Neural progenitor cell (in vitro differentiated cells): ENCODE measurements around the gene ZNF772. TPM values are rescaled to one million over a fixed set of nuclear protein-coding genes. Genes with fewer than 3 reads are reported as not detected.
"Not testable (repeated sequence)": the region's sequence is repeated elsewhere in the genome, so short reads cannot be mapped to it uniquely, and the experiment has no call there.

ENCODE experiments used
- DNase-seq: peaks from one replicate; pipeline ENCODE4 v3.0.0-alpha.2; 2016; ENCODE audit warnings: low spot score
- H2AFZ ChIP-seq: fragments of 200-600 bp; sonication (generic); replicated peaks from 2 replicates; pipeline ENCODE4 v1.6.1; 2016; ENCODE audit warnings: antibody characterized with exemption
- H3F3A ChIP-seq: fragments of 200-600 bp; sonication (generic); 2 replicates; pipeline ENCODE4 v1.6.1; 2016; ENCODE audit warnings: antibody characterized with exemption, low read depth
- H3K27ac ChIP-seq: fragments of 200-600 bp; sonication (generic); 2 replicates; pipeline ENCODE4 v1.5.1; 2016; ENCODE audit warnings: mild to moderate bottlenecking
- H3K27me3 ChIP-seq: fragments of 200-600 bp; sonication (generic); 2 replicates; pipeline ENCODE4 v1.6.1; 2016; ENCODE audit warnings: mild to moderate bottlenecking, moderate library complexity
- H3K36me3 ChIP-seq: fragments of 200-600 bp; sonication (generic); 2 replicates; pipeline ENCODE4 v1.5.1; 2016
- H3K4me1 ChIP-seq: fragments of 200-600 bp; sonication (generic); 2 replicates; pipeline ENCODE4 v1.6.1; 2016; ENCODE audit warnings: mixed run types
- H3K4me2 ChIP-seq: fragments of 200-600 bp; sonication (generic); 2 replicates; pipeline ENCODE4 v1.6.1; 2016
- H3K4me3 ChIP-seq: fragments of 200-600 bp; sonication (generic); 2 replicates; pipeline ENCODE4 v1.5.1; 2016
- H3K79me2 ChIP-seq: fragments of 200-600 bp; sonication (generic); 2 replicates; pipeline ENCODE4 v1.6.1; 2016; ENCODE audit warnings: low read depth
- H3K9ac ChIP-seq: fragments of 200-600 bp; sonication (generic); 2 replicates; pipeline ENCODE4 v1.6.1; 2016
- H3K9me3 ChIP-seq: fragments of 200-600 bp; sonication (generic); 2 replicates; pipeline ENCODE4 v1.5.1; 2016; ENCODE audit warnings: low read depth
- H4K20me1 ChIP-seq: fragments of 200-600 bp; sonication (generic); 2 replicates; pipeline ENCODE4 v1.6.1; 2016; ENCODE audit warnings: low read depth
- H3K27ac Mint-ChIP-seq: 3 replicates; pipeline ENCODE4 v1.8.0; 2021; ENCODE audit warnings: mixed read lengths
- H3K27me3 Mint-ChIP-seq: 2 replicates; pipeline ENCODE4 v1.8.0; 2022; ENCODE audit warnings: low read depth, mild to moderate bottlenecking, inconsistent platforms, moderate library complexity, mixed read lengths; ENCODE audit not compliant: insufficient read depth
- H3K36me3 Mint-ChIP-seq: 3 replicates; pipeline ENCODE4 v1.8.0; 2021; ENCODE audit warnings: mixed read lengths
- H3K4me1 Mint-ChIP-seq: 3 replicates; pipeline ENCODE4 v1.8.0; 2021; ENCODE audit warnings: mixed read lengths
- H3K4me3 Mint-ChIP-seq: 3 replicates; pipeline ENCODE4 v1.8.0; 2021; ENCODE audit warnings: mild to moderate bottlenecking, moderate library complexity, mixed read lengths
- H3K9me3 Mint-ChIP-seq: 3 replicates; pipeline ENCODE4 v1.8.0; 2020; ENCODE audit warnings: mixed read lengths
- EZH2 ChIP-seq: fragments of 200-600 bp; sonication (generic); IDR thresholded peaks from 2 replicates; pipeline ENCODE4 v1.6.1; 2017; ENCODE audit warnings: antibody characterized with exemption, mild to moderate bottlenecking, moderate library complexity
- EZH2phosphoT487 ChIP-seq: fragments of 200-600 bp; sonication (generic); IDR thresholded peaks from 2 replicates; pipeline ENCODE4 v1.6.1; 2017; ENCODE audit warnings: antibody characterized with exemption
- total RNA-seq: library from RNA; depleted of rRNA; stranded (reverse); fragments of >200 nt; gene quantifications from 2 replicates; pipeline ENCODE4 v1.2.3, GENCODE V29; 2015; ENCODE audit warnings: low replicate concordance
- TF ChIP-seq, protein P1 (sequence below): fragments of 200-600 bp; sonication (generic); IDR thresholded peaks from 2 replicates; pipeline ENCODE4 v1.5.1; 2017; ENCODE audit warnings: antibody characterized with exemption, mild to moderate bottlenecking

The ZNF772 gene
- total RNA-seq, 1 donor from 2014 or later: 34.5 TPM

DNA sequence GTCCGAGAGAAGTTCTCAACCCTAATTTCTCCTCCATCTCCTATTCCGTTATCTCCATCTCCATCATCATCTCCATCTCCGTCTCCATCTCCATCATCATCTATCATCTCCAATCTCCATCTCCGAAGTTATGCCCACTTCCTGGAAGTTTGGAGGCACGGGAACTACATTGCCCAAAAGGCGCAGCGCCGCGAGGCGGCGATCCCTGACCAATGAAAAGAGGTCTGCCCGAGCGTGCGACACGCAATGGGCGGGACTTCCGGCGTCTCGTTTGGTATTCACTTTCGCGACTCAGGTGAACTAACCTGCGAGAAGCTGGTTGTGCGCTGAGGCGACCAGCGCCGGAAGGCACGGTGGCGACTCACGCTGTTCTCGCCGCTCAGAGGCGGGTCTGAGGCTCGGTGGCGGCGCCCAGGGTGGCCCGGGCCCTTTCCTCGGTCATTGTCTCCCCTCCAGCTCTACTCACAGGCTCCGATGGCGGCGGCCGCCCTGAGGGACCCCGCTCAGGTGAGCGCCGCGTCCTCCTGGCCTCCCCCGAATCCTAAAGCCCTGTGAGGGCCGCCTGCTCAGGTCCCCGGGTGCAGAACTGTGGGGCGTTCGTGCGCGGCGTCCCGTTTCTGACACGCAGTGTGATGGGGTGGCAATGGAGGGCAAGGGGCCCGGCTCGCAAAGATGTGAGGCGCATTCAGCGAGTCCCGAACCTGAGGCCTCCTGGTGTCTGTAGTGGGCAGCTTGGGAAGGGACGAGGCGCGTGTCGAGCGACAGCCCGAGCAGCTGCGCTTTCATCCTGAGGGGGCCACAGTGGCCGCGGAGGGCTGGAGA is 10.3 kb upstream of the ZNF772 start, which contains the start of gene ZNF419:
TSS of gene ZNF419 (plus strand) at position 274 of the 822 bp plus-strand sequence. CDS start at position 475, 201 bp downstream.
- Mint-ChIP-seq H3K4me3 (peak within 1 kb of the TSS; percentile 84), H3K9me3 (peaks cover 50% of the 10 kb centered on the region), H3K4me1 (peaks cover 12% of the 10 kb centered on the region), H3K36me3 (peaks cover 39% of the 10 kb centered on the region)
- not testable (repeated sequence) for H3K27me3 Mint-ChIP-seq, H3K27ac ChIP-seq, H3K36me3 ChIP-seq, H3K27me3 ChIP-seq, H3K9me3 ChIP-seq, H3F3A ChIP-seq, H3K27ac Mint-ChIP-seq, H3K4me1 ChIP-seq, H4K20me1 ChIP-seq
- peak within 1 kb of the TSS; percentile 88 for H2AFZ ChIP-seq
- H3K4me3 ChIP-seq: peak within 1 kb of the TSS; percentile 77
- H3K9ac ChIP-seq: peak within 1 kb of the TSS; percentile 46
- DNase-seq: peak; percentile 94
- H3K4me2 ChIP-seq: peak within 1 kb of the TSS; percentile 76
- H3K79me2 ChIP-seq: peaks cover 17% of the 10 kb centered on the region

DNA sequence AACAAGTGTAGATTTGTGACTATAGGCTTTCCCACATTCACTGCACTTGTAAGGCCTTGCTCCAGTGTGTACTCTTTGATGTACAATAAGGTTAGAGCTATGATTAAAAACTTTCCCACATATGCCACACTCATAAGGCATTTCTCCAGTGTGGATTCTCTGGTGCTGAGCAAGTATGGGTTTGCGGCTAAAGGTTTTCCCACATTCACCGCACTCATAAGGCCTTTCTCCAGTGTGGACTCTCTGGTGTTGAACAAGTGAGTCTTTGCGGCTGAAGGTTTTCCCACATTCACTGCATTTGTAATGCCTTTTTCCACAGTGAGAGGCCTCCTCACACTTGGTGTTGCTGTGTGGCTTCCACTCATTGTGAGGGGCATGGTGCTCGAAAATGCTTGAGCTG is 3.7 kb downstream of the ZNF772 start:
- Histone ChIP-seq H3K27ac (no peak overlapping the region), H3K27me3 (no peaks in the 10 kb centered on the region), H2AFZ (no peak overlapping the region), H3K4me2 (no peak overlapping the region), H3F3A (peaks cover 7% of the 10 kb centered on the region), H3K36me3 (peaks cover 74% of the 10 kb centered on the region), H4K20me1 (no peaks in the 10 kb centered on the region), H3K4me1 (no peaks in the 10 kb centered on the region), H3K9ac (no peak overlapping the region), H3K9me3 (peaks cover 55% of the 10 kb centered on the region), H3K79me2 (peaks cover 53% of the 10 kb centered on the region), H3K4me3 (no peak overlapping the region)
- peaks cover 3% of the 10 kb centered on the region for H3K27me3 Mint-ChIP-seq
- no peak overlapping the region for H3K27ac Mint-ChIP-seq
- peaks cover 71% of the 10 kb centered on the region for H3K36me3 Mint-ChIP-seq
- H3K4me1 Mint-ChIP-seq: no peaks in the 10 kb centered on the region
- H3K4me3 Mint-ChIP-seq: no peak overlapping the region
- peaks cover 92% of the 10 kb centered on the region for H3K9me3 Mint-ChIP-seq
- DNase-seq: no peak
- TF ChIP-seq EZH2 (no peak), EZH2phosphoT487 (no peak)
- TF ChIP-seq, protein P1, sequence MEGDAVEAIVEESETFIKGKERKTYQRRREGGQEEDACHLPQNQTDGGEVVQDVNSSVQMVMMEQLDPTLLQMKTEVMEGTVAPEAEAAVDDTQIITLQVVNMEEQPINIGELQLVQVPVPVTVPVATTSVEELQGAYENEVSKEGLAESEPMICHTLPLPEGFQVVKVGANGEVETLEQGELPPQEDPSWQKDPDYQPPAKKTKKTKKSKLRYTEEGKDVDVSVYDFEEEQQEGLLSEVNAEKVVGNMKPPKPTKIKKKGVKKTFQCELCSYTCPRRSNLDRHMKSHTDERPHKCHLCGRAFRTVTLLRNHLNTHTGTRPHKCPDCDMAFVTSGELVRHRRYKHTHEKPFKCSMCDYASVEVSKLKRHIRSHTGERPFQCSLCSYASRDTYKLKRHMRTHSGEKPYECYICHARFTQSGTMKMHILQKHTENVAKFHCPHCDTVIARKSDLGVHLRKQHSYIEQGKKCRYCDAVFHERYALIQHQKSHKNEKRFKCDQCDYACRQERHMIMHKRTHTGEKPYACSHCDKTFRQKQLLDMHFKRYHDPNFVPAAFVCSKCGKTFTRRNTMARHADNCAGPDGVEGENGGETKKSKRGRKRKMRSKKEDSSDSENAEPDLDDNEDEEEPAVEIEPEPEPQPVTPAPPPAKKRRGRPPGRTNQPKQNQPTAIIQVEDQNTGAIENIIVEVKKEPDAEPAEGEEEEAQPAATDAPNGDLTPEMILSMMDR: no peak

DNA sequence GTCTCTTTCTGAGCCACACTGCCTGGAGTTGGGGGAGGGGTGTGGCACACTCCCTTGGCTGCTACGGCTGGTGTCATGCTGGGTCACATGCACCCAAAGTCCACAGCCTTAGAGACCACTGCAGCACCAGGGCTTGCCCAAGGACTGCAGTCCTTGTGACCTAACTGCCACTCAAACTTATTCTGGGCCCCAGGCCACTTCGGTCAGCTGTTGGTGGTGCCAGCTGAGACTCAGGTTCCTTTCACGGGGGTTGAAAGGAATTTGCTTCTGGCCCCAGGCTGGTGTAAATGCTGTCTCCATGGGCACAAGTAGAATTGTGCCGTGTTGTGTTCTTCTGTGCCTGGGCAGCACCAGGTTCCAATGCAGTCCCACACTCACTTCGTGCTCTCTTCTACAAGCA is 10.9 kb downstream of the ZNF772 start:
- Histone ChIP-seq H3K9me3 (peaks cover 55% of the 10 kb centered on the region), H4K20me1 (no peaks in the 10 kb centered on the region), H3K9ac (no peak overlapping the region), H3K4me1 (no peaks in the 10 kb centered on the region), H3K4me2 (no peak overlapping the region), H3K27me3 (no peaks in the 10 kb centered on the region), H3K27ac (no peak overlapping the region), H3F3A (no peaks in the 10 kb centered on the region), H3K79me2 (peaks cover 17% of the 10 kb centered on the region), H3K36me3 (peaks cover 23% of the 10 kb centered on the region), H3K4me3 (no peak overlapping the region), H2AFZ (no peak overlapping the region)
- no peaks in the 10 kb centered on the region for H3K4me1 Mint-ChIP-seq
- peaks cover 66% of the 10 kb centered on the region for H3K9me3 Mint-ChIP-seq
- DNase-seq: no peak
- H3K36me3 Mint-ChIP-seq: peaks cover 35% of the 10 kb centered on the region
- H3K27me3 Mint-ChIP-seq: no peaks in the 10 kb centered on the region
- H3K27ac Mint-ChIP-seq: no peak overlapping the region
- TF ChIP-seq EZH2phosphoT487 (no peak), EZH2 (no peak)
- TF ChIP-seq, protein P1: no peak
- no peak overlapping the region for H3K4me3 Mint-ChIP-seq
